Peyer's patch (tissue), 4 donors: ENCODE data around the gene SPAG9. TPM values are rescaled to one million over a fixed set of nuclear protein-coding genes. Genes with fewer than 3 reads are reported as not detected.

Experiments used
- DNase-seq, 3 donors: peaks; one replicate each; pipeline ENCODE4 v3.0.0-alpha.2; 2017 to 2019
- H3K27ac ChIP-seq, 4 donors: fragments of 200-600 bp; sonication (generic); one replicate each; pipeline ENCODE4 v1.5.1; 2016 to 2019
- H3K27me3 ChIP-seq, 2 donors: fragments of 200-600 bp; sonication (generic); one replicate each; pipeline ENCODE4 v1.5.1; 2019
- H3K36me3 ChIP-seq, 3 donors: fragments of 200-600 bp; sonication (generic); one replicate each; pipeline ENCODE4 v1.5.1; 2016 to 2019
- H3K4me1 ChIP-seq, 4 donors: fragments of 200-600 bp; sonication (generic); one replicate each; pipeline ENCODE4 v1.5.1; 2016 to 2019
- H3K4me3 ChIP-seq, 4 donors: fragments of 200-600 bp; sonication (generic); 1 replicate in 3 of 4; 2 replicates in 1 of 4; pipeline ENCODE4 v1.5.1; 2016 to 2019; ENCODE audit warnings: mild to moderate bottlenecking in 1 of 4
- H3K9me3 ChIP-seq, 4 donors: fragments of 200-600 bp; sonication (generic); one replicate each; pipeline ENCODE4 v1.5.1; 2016 to 2019; ENCODE audit warnings: mild to moderate bottlenecking in 1 of 4
- CTCF ChIP-seq, 6 experiments: fragments of 450-650 bp in 4 of 6; fragments of 200-600 bp in 2 of 6; sonication (generic) in 1 of 6; IDR thresholded peaks; one replicate each; pipeline ENCODE4 v1.5.1; 2017 to 2019; ENCODE audit warnings: antibody characterized with exemption in 6 of 6, mild to moderate bottlenecking in 3 of 6, moderate library complexity in 1 of 6
- POLR2A ChIP-seq, 2 donors: fragments of 450-650 bp; IDR thresholded peaks; one replicate each; pipeline ENCODE4 v1.5.1; 2017; ENCODE audit warnings: antibody characterized with exemption in 2 of 2, mild to moderate bottlenecking in 2 of 2, moderate library complexity in 2 of 2
- total RNA-seq, 4 donors: library from RNA; depleted of rRNA; stranded (reverse); fragments of >200 nt; gene quantifications; one replicate each; pipeline ENCODE4 v1.1.0, GENCODE V29; 2016

SPAG9 gene
- total RNA-seq, 4 donors from 2014 or later = 104 to 149 (median 132) TPM

GRCh38 chr17:51078009-51078592 lies 42.6 kb downstream of the SPAG9 start:
- Histone ChIP-seq H3K36me3 (peaks cover 0 to 28% (median 0%) of the 10 kb centered on the region in 3 donors), H3K27ac (no peak overlapping the region), H3K9me3 (no peaks in the 10 kb centered on the region), H3K4me3 (no peak overlapping the region), H3K27me3 (no peaks in the 10 kb centered on the region), H3K4me1 (no peaks in the 10 kb centered on the region)
- no peak for DNase-seq
- TF ChIP-seq POLR2A (IDR thresholded peaks at IDR 0.05) (no peak), CTCF (IDR thresholded peaks at IDR 0.05) (no peak)

- no peak for DNase-seq
- H3K9me3 ChIP-seq = no peaks in the 10 kb centered on the region
- H3K27ac ChIP-seq = no peak overlapping the region
- H3K4me1 ChIP-seq = no peaks in the 10 kb centered on the region
- TF ChIP-seq POLR2A (IDR thresholded peaks at IDR 0.05) (no peak), CTCF (IDR thresholded peaks at IDR 0.05) (no peak)
- H3K27me3 ChIP-seq = no peaks in the 10 kb centered on the region
- H3K4me3 ChIP-seq = no peak overlapping the region
- peaks cover 0 to 28% (median 0%) of the 10 kb centered on the region in 3 donors for H3K36me3 ChIP-seq
Observed at GRCh38 chr17:51076821-51077220, 43.8 kb downstream of the SPAG9 start.

- Histone ChIP-seq H3K4me3 (no peak overlapping the region), H3K36me3 (no peaks in the 10 kb centered on the region), H3K4me1 (peaks cover 0 to 5% (median 0%) of the 10 kb centered on the region in 4 donors), H3K27ac (no peak overlapping the region), H3K9me3 (no peaks in the 10 kb centered on the region), H3K27me3 (no peaks in the 10 kb centered on the region)
- TF ChIP-seq CTCF (IDR thresholded peaks at IDR 0.05) (no peak), POLR2A (IDR thresholded peaks at IDR 0.05) (no peak)
- DNase-seq = no peak
Observed at GRCh38 chr17:51071556-51071955, 49.1 kb downstream of the SPAG9 start.

GRCh38 chr17:51065466-51065865 lies 55.2 kb downstream of the SPAG9 start:
- no peak overlapping the region for H3K27ac ChIP-seq
- no peak for DNase-seq
- no peaks in the 10 kb centered on the region for H3K27me3 ChIP-seq
- H3K9me3 ChIP-seq = no peaks in the 10 kb centered on the region
- peaks cover 0 to 5% (median 0%) of the 10 kb centered on the region in 4 donors for H3K4me1 ChIP-seq
- H3K36me3 ChIP-seq = no peaks in the 10 kb centered on the region
- no peak overlapping the region for H3K4me3 ChIP-seq
- TF ChIP-seq CTCF (IDR thresholded peaks at IDR 0.05) = no peak
- no peak for TF ChIP-seq POLR2A (IDR thresholded peaks at IDR 0.05)

GRCh38 chr17:51064061-51064735 lies 56.5 kb downstream of the SPAG9 start:
- H3K27me3 ChIP-seq = no peaks in the 10 kb centered on the region
- DNase-seq = no peak
- H3K27ac ChIP-seq = no peak overlapping the region
- no peak overlapping the region for H3K4me3 ChIP-seq
- H3K36me3 ChIP-seq = no peaks in the 10 kb centered on the region
- no peaks in the 10 kb centered on the region for H3K4me1 ChIP-seq
- TF ChIP-seq POLR2A (IDR thresholded peaks at IDR 0.05) = no peak
- no peak for TF ChIP-seq CTCF (IDR thresholded peaks at IDR 0.05)
- H3K9me3 ChIP-seq = no peaks in the 10 kb centered on the region
